ENCODE data around the gene RBPJL. TPM values are rescaled to one million over a fixed set of nuclear protein-coding genes. Genes with fewer than 3 reads are reported as not detected.

RBPJL gene
- total and polyA plus RNA-seq, 2 of the 8 experiments (the other 6 are each of a cell fraction or from before 2014, with no cell fraction given), result 0.67 to 1.3 TPM

DNA sequence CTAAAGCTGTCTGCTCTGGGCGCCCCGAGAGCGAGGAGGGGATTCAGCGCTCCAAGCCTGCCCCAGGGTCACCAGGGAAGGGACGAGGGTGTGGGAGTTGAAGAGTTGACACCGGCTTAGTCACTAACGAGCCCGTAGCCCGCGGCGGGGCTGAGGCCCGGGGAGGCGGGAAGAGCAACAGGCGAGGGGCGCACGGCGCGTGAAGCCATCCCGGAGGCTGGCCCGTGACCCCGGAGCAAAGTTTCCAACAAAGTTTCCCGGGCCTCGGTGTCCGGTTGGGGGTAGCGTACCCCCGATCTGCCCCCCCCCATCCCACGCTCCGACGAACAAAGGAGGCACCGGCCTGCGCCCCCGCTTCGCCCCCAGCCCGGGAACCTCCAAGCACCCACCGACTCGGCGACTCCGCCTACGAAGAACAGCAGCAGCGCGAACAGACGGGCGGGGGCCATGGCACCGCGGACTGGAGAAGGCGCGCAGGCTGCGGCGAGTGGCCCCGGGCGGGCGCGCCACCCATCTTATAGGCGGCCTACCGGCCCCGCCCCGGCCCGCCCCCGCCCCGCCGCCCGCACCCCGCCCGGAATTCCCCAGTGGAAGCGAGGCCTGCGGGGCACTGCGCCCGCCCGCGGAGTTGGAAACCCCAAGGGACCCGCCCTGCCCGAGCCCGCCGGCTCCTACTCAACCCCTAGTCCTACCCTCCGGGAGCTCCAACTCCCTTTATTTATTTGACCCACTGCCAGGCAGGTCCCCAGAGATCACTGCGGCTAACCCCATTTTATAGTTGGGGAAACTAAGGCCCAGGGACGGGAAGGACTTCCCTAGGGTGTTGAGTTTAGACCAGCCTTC, 41.5 kb downstream of the RBPJL start, which contains the start of gene SDC4 (continued):
- TF ChIP-seq RNF2 (IDR thresholded peaks at IDR 0.05; ENCODE audit: borderline replicate concordance, low read depth, low read length, missing control alignments, poor library complexity, severe bottlenecking) (no peak), NRF1 (IDR thresholded peaks at IDR 0.05; ENCODE audit: low read depth, low read length) (no peak), SP4 (IDR thresholded peaks at IDR 0.05; ENCODE audit: low read length) (no peak; the same call in 1 of the 2 replicates)
